Common myeloid progenitor, CD34-positive (primary cell): Measurements from ENCODE around the gene DTNBP1.

Experiments
- CTCF ChIA-PET: fragments of 350-600 bp; sonication (Branson Sonifier 250); formaldehyde crosslinking; loops from one replicate; lab custom pipeline; 2021; ENCODE audit warnings: antibody characterized with exemption; lab: Charles Lee
- POLR2A ChIA-PET: fragments of 350-600 bp; sonication (Branson Sonifier 250); formaldehyde crosslinking; loops from one replicate; lab custom pipeline; 2021; ENCODE audit warnings: antibody characterized with exemption; lab: Charles Lee
- DNase-seq, 3 donors: peaks; one replicate each; pipeline versions ENCODE4 v3.0.0 to v3.0.0-alpha.2; 2013
- H3K27ac ChIP-seq, 2 experiments: 1 replicate in 1 of 2; 2 replicates in 1 of 2; pipeline ENCODE4 v1.7.0; 2013; ENCODE audit warnings: inconsistent platforms in 2 of 2, low read length in 2 of 2, mild to moderate bottlenecking in 2 of 2, low read depth in 1 of 2, moderate library complexity in 1 of 2; ENCODE audit not compliant: severe bottlenecking in 2 of 2, insufficient read depth in 1 of 2, poor library complexity in 1 of 2
- H3K27me3 ChIP-seq, 5 experiments: replicated peaks in 2 of 5; 1 replicate in 3 of 5; 2 replicates in 2 of 5; pipeline versions ENCODE4 v1.6.1 to v1.7.0; 2013; ENCODE audit warnings: low read length in 4 of 5, mild to moderate bottlenecking in 2 of 5, moderate library complexity in 2 of 5, inconsistent platforms in 1 of 5; ENCODE audit not compliant: insufficient read depth in 5 of 5, control insufficient read depth in 4 of 5
- H3K36me3 ChIP-seq, 4 experiments: 1 replicate in 2 of 4; 2 replicates in 2 of 4; pipeline versions ENCODE4 v1.6.1 to v1.7.0; 2013; ENCODE audit warnings: low read length in 3 of 4, control low read depth in 1 of 4, mild to moderate bottlenecking in 1 of 4; ENCODE audit not compliant: control insufficient read depth in 4 of 4, insufficient read depth in 4 of 4
- H3K4me1 ChIP-seq, 4 experiments: 1 replicate in 3 of 4; 2 replicates in 1 of 4; pipeline versions ENCODE4 v1.6.1 to v1.7.1; 2013; ENCODE audit warnings: low read length in 3 of 4, mild to moderate bottlenecking in 3 of 4, control low read depth in 1 of 4, inconsistent platforms in 1 of 4, moderate library complexity in 1 of 4; ENCODE audit not compliant: control insufficient read depth in 4 of 4, insufficient read depth in 4 of 4; ENCODE audit errors: control extremely low read depth in 1 of 4
- H3K4me3 ChIP-seq, 7 experiments: 1 replicate in 4 of 7; 2 replicates in 3 of 7; pipeline versions ENCODE4 v1.5.1 to v1.7.0; 2013; ENCODE audit warnings: mild to moderate bottlenecking in 7 of 7, low read length in 6 of 7, moderate library complexity in 6 of 7, inconsistent platforms in 2 of 7, low read depth in 2 of 7, control low read depth in 1 of 7; ENCODE audit not compliant: insufficient read depth in 4 of 7, control insufficient read depth in 1 of 7; ENCODE audit errors: extremely low read depth in 1 of 7
- H3K9me3 ChIP-seq, 5 experiments: 1 replicate in 4 of 5; 2 replicates in 1 of 5; pipeline versions ENCODE4 v1.6.1 to v1.7.1; 2013; ENCODE audit warnings: low read length in 4 of 5, mild to moderate bottlenecking in 2 of 5, inconsistent platforms in 1 of 5, low read depth in 1 of 5, moderate library complexity in 1 of 5; ENCODE audit not compliant: control insufficient read depth in 4 of 5, insufficient read depth in 2 of 5; ENCODE audit errors: control extremely low read depth in 1 of 5
- WGBS: methylation state at CpG from one replicate; pipeline ENCODE4 v1.1.5; 2013; ENCODE audit not compliant: insufficient coverage; 5-methylcytosine and 5-hydroxymethylcytosine counted together

DTNBP1 gene

GRCh38 chr6:15504581-15505350 lies 158.1 kb downstream of the DTNBP1 start:
- H3K27ac ChIP-seq: no peak overlapping the region
- CTCF ChIA-PET: interaction anchor here (1.0 to 1.1 kb wide), 2 partner anchors 15 to 29 kb away, joined by 3 read pairs; no protein-coding TSS in a partner anchor
- H3K36me3 ChIP-seq: peaks cover 16 to 100% (median 85%) of the 10 kb centered on the region in 4 experiments

GRCh38 chr6:15504040-15504495 lies 158.8 kb downstream of the DTNBP1 start:
- DNase-seq: no peak
- WGBS: 98% methylated on average over 12 of the region's 12 CpGs
- ChIA-PET POLR2A (no interaction called here), CTCF (no interaction called here)
- no peaks in the 10 kb centered on the region for H3K27me3 ChIP-seq
- peaks cover 18 to 100% (median 85%) of the 10 kb centered on the region in 4 experiments for H3K36me3 ChIP-seq
- H3K4me3 ChIP-seq: no peak overlapping the region
- peaks cover 0 to 11% (median 0%) of the 10 kb centered on the region in 4 experiments for H3K4me1 ChIP-seq
- no peak overlapping the region for H3K27ac ChIP-seq
- no peaks in the 10 kb centered on the region for H3K9me3 ChIP-seq

More at GRCh38 chr6:15504581-15505350, 158.1 kb downstream of the DTNBP1 start:
- 86% methylated on average over 20 of the region's 26 CpGs for WGBS
- Histone ChIP-seq H3K4me1 (peaks cover 0 to 11% (median 0%) of the 10 kb centered on the region in 4 experiments), H3K4me3 (no peak overlapping the region), H3K9me3 (no peaks in the 10 kb centered on the region), H3K27me3 (no peaks in the 10 kb centered on the region)
- DNase-seq: no peak
- POLR2A ChIA-PET: interaction anchor here (1.1 kb wide), 1 partner anchor 122 kb away, joined by 3 read pairs; no protein-coding TSS in a partner anchor

- Histone ChIP-seq H3K4me1 (peaks cover 0 to 11% (median 0%) of the 10 kb centered on the region in 4 experiments), H3K27me3 (no peaks in the 10 kb centered on the region), H3K36me3 (peaks cover 18 to 100% (median 86%) of the 10 kb centered on the region in 4 experiments), H3K4me3 (no peak overlapping the region), H3K9me3 (no peaks in the 10 kb centered on the region), H3K27ac (no peak overlapping the region)
- POLR2A ChIA-PET: no interaction called here
- WGBS: 100% methylated on average over 4 of the region's 6 CpGs
- CTCF ChIA-PET: no interaction called here
- no peak for DNase-seq
Measured at GRCh38 chr6:15503346-15503680, 159.5 kb downstream of the DTNBP1 start.

GRCh38 chr6:15502446-15503345 lies 160.1 kb downstream of the DTNBP1 start:
- Histone ChIP-seq H3K27ac (no peak overlapping the region), H3K4me3 (no peak overlapping the region), H3K4me1 (peaks cover 0 to 11% (median 0%) of the 10 kb centered on the region in 4 experiments), H3K36me3 (peaks cover 17 to 99% (median 85%) of the 10 kb centered on the region in 4 experiments), H3K9me3 (no peaks in the 10 kb centered on the region), H3K27me3 (no peaks in the 10 kb centered on the region)
- ChIA-PET POLR2A (no interaction called here), CTCF (interaction anchor here (1.0 kb wide), 1 partner anchor 18 kb away, joined by 3 read pairs; no protein-coding TSS in a partner anchor)
- DNase-seq: no peak
- 92% methylated on average over 18 of the region's 20 CpGs for WGBS

GRCh38 chr6:15501826-15502445 lies 160.9 kb downstream of the DTNBP1 start:
- DNase-seq: peak in 1 of 3 donors; percentile 21
- ChIA-PET CTCF (interaction anchor here (1.0 to 1.2 kb wide), 2 partner anchors 12 to 18 kb away, joined by 3 to 4 read pairs; no protein-coding TSS in a partner anchor), POLR2A (no interaction called here)
- no peaks in the 10 kb centered on the region for H3K27me3 ChIP-seq
- peaks cover 15 to 96% (median 81%) of the 10 kb centered on the region in 4 experiments for H3K36me3 ChIP-seq
- no peaks in the 10 kb centered on the region for H3K9me3 ChIP-seq
- no peak overlapping the region for H3K4me3 ChIP-seq
- WGBS: 55% methylated on average over 16 of the region's 19 CpGs
- peaks cover 0 to 11% (median 0%) of the 10 kb centered on the region in 4 experiments for H3K4me1 ChIP-seq
- H3K27ac ChIP-seq: no peak overlapping the region

GRCh38 chr6:15500901-15501825 lies 161.7 kb downstream of the DTNBP1 start:
- no peak overlapping the region for H3K4me3 ChIP-seq
- H3K36me3 ChIP-seq: peaks cover 9 to 96% (median 81%) of the 10 kb centered on the region in 4 experiments
- peaks cover 0 to 11% (median 0%) of the 10 kb centered on the region in 4 experiments for H3K4me1 ChIP-seq
- DNase-seq: no peak
- WGBS: 91% methylated on average over 33 of the region's 38 CpGs
- ChIA-PET POLR2A (no interaction called here), CTCF (interaction anchor here (1.1 to 1.2 kb wide), 2 partner anchors 11 to 56 kb away, joined by 3 to 4 read pairs; no protein-coding TSS in a partner anchor)
- H3K27ac ChIP-seq: no peak overlapping the region
- no peaks in the 10 kb centered on the region for H3K27me3 ChIP-seq
- H3K9me3 ChIP-seq: no peaks in the 10 kb centered on the region
